ENCODE measurements around the gene ARFGEF2.

DNA sequence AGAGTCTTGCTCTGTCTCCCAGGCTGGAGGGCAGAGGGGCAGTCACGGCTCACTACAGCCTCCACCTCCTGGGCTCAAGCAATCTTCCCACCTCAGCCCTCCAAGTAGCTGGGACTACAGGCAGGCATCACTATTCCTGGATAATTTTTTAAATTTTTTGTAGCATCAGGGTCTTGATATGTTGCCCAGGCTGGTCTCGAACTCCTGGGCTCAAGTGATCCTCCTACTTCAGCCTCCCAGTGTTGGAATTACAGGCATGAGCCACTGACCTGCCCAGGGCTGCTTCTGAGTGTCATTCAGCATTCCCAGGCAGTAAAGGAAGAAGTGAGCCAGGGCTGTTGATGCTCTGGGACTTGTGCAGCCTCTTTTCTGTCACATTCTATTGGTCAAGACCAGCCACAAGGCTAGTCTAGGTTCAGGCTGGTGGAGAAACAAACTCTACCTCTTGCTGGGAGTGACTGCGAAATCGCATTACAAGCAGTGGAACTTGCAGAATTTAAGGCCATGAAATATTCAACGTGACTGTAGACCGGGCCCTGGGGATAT, 2.1 kb upstream of the ARFGEF2 start:
- TF ChIP-seq, protein P1, sequence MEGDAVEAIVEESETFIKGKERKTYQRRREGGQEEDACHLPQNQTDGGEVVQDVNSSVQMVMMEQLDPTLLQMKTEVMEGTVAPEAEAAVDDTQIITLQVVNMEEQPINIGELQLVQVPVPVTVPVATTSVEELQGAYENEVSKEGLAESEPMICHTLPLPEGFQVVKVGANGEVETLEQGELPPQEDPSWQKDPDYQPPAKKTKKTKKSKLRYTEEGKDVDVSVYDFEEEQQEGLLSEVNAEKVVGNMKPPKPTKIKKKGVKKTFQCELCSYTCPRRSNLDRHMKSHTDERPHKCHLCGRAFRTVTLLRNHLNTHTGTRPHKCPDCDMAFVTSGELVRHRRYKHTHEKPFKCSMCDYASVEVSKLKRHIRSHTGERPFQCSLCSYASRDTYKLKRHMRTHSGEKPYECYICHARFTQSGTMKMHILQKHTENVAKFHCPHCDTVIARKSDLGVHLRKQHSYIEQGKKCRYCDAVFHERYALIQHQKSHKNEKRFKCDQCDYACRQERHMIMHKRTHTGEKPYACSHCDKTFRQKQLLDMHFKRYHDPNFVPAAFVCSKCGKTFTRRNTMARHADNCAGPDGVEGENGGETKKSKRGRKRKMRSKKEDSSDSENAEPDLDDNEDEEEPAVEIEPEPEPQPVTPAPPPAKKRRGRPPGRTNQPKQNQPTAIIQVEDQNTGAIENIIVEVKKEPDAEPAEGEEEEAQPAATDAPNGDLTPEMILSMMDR (IDR thresholded peaks at IDR 0.05; ENCODE audit: low read depth, low read length) = no peak
- no peak for TF ChIP-seq EZH2phosphoT487 (IDR thresholded peaks at IDR 0.05; ENCODE audit: low read depth)
